HG03457 (cell line): ENCODE measurements around the gene BLM.
"Not testable (repeated sequence)": the region's sequence is repeated elsewhere in the genome, so short reads cannot be mapped to it uniquely, and the experiment has no call there.

Experiments
- ATAC-seq: cut with Tn5 transposase; IDR thresholded peaks from one replicate; pipeline ENCODE4 v1.9.1; 2021; ENCODE audit warnings: moderate number of reproducible peaks; ENCODE audit not compliant: unreplicated experiment

The BLM gene

GRCh38 chr15:90716976-90717821 lies at the start of gene BLM:
Gene BLM (plus strand): TSS chr15:90717346. CDS start chr15:90747393, 30,047 bp downstream.
- peak; percentile 97 for ATAC-seq

GRCh38 chr15:90667755-90668345 lies 49.3 kb upstream of the BLM start:
- not testable (repeated sequence) for ATAC-seq

GRCh38 chr15:90670631-90671030 lies 46.5 kb upstream of the BLM start:
- not testable (repeated sequence) for ATAC-seq

- no peak for ATAC-seq
These were observed 45.9 kb upstream of the BLM start for GRCh38 chr15:90671216-90671615.

- ATAC-seq, result not testable (repeated sequence)
These were observed 43.8 kb upstream of the BLM start for GRCh38 chr15:90673357-90673756.

- ATAC-seq, result no peak
These were observed 42.7 kb upstream of the BLM start for GRCh38 chr15:90674476-90674875.

GRCh38 chr15:90675464-90675863 lies 41.7 kb upstream of the BLM start:
- ATAC-seq, result no peak

- ATAC-seq, result no peak
These were observed 39.0 kb upstream of the BLM start for GRCh38 chr15:90677807-90678790.

GRCh38 chr15:90679959-90680358 lies 37.2 kb upstream of the BLM start:
- ATAC-seq, result no peak

- no peak for ATAC-seq
These were observed 36.7 kb upstream of the BLM start for GRCh38 chr15:90680371-90680935.

GRCh38 chr15:90681056-90681455 lies 36.1 kb upstream of the BLM start:
- no peak for ATAC-seq

GRCh38 chr15:90681480-90681879 lies 35.7 kb upstream of the BLM start:
- ATAC-seq, result no peak

GRCh38 chr15:90683371-90683770 lies 33.8 kb upstream of the BLM start:
- no peak for ATAC-seq

GRCh38 chr15:90683876-90684275 lies 33.3 kb upstream of the BLM start:
- ATAC-seq, result no peak

- no peak for ATAC-seq
These were observed 32.9 kb upstream of the BLM start for GRCh38 chr15:90684281-90684680.

- peak; percentile 18 for ATAC-seq
These were observed 31.3 kb upstream of the BLM start for GRCh38 chr15:90685591-90686434.

- ATAC-seq, result peak; percentile 85
These were observed 30.5 kb upstream of the BLM start for GRCh38 chr15:90686435-90687218.

- ATAC-seq, result not testable (repeated sequence)
These were observed 27.7 kb upstream of the BLM start for GRCh38 chr15:90689326-90689961.

GRCh38 chr15:90690585-90690984 lies 26.6 kb upstream of the BLM start:
- ATAC-seq, result no peak
